GM23338 (cell line): ENCODE results near the gene CFB. TPM values are rescaled to one million over a fixed set of nuclear protein-coding genes. Genes with fewer than 3 reads are reported as not detected.

ENCODE experiments used
- ATAC-seq: fragments of 200-7000 bp; cut with Tn5 transposase; 3 replicates; pipeline ENCODE4 v1.9.1; 2020
- DNase-seq: peaks from one replicate; pipeline ENCODE4 v3.0.0-alpha.2; 2015; ENCODE audit warnings: low spot score
- H2AFZ ChIP-seq: fragments of 200-600 bp; sonication (generic); 2 replicates; pipeline ENCODE4 v1.8.0; 2016; ENCODE audit warnings: antibody characterized with exemption, mild to moderate bottlenecking, moderate library complexity
- H3F3A ChIP-seq: fragments of 200-600 bp; sonication (generic); replicated peaks from 2 replicates; pipeline ENCODE4 v1.8.0; 2017; ENCODE audit warnings: antibody characterized with exemption, mixed run types, low read depth
- H3K27ac ChIP-seq: fragments of 200-600 bp; sonication (generic); 2 replicates; pipeline ENCODE4 v1.6.1; 2016; ENCODE audit warnings: low read depth
- H3K27me3 ChIP-seq: fragments of 200-600 bp; sonication (generic); 2 replicates; pipeline ENCODE4 v1.8.0; 2016; ENCODE audit warnings: mild to moderate bottlenecking, mixed run types, moderate library complexity; ENCODE audit not compliant: insufficient read depth
- H3K36me3 ChIP-seq: fragments of 200-600 bp; sonication (generic); 2 replicates; pipeline ENCODE4 v1.8.0; 2016; ENCODE audit warnings: mild to moderate bottlenecking; ENCODE audit not compliant: insufficient read depth
- H3K4me1 ChIP-seq: fragments of 200-600 bp; sonication (generic); 2 replicates; pipeline ENCODE4 v1.8.0; 2016; ENCODE audit warnings: mild to moderate bottlenecking, moderate library complexity; ENCODE audit not compliant: insufficient read depth
- H3K4me2 ChIP-seq: fragments of 200-600 bp; sonication (generic); 2 replicates; pipeline ENCODE4 v1.7.1; 2017; ENCODE audit warnings: mixed run types
- H3K4me3 ChIP-seq: fragments of 200-600 bp; sonication (generic); 2 replicates; pipeline ENCODE4 v1.6.1; 2016; ENCODE audit warnings: mixed run types
- H3K79me2 ChIP-seq: fragments of 200-600 bp; sonication (generic); replicated peaks from 2 replicates; pipeline ENCODE4 v1.8.0; 2017; ENCODE audit warnings: mild to moderate bottlenecking; ENCODE audit not compliant: insufficient read depth
- H3K9me2 ChIP-seq: fragments of 200-600 bp; sonication (generic); 2 replicates; pipeline ENCODE4 v1.8.0; 2017; ENCODE audit not compliant: insufficient read depth
- H4K20me1 ChIP-seq: fragments of 200-600 bp; sonication (generic); replicated peaks from 2 replicates; pipeline ENCODE4 v1.8.0; 2017; ENCODE audit warnings: mild to moderate bottlenecking; ENCODE audit not compliant: insufficient read depth
- H3K27ac Mint-ChIP-seq: 2 replicates; pipeline ENCODE4 v1.8.0; 2020; ENCODE audit warnings: inconsistent platforms, mild to moderate bottlenecking, moderate library complexity, mixed read lengths
- H3K27me3 Mint-ChIP-seq: 3 replicates; pipeline ENCODE4 v1.8.0; 2022; ENCODE audit warnings: low read depth, mild to moderate bottlenecking, moderate library complexity, mixed read lengths, inconsistent platforms; ENCODE audit not compliant: insufficient read depth, poor library complexity
- H3K36me3 Mint-ChIP-seq: 3 replicates; pipeline ENCODE4 v1.8.0; 2021; ENCODE audit warnings: low read depth, mild to moderate bottlenecking, inconsistent platforms, moderate library complexity, mixed read lengths
- H3K4me1 Mint-ChIP-seq: 3 replicates; pipeline ENCODE4 v1.8.0; 2020; ENCODE audit warnings: mild to moderate bottlenecking, inconsistent platforms, mixed read lengths
- H3K4me3 Mint-ChIP-seq: 3 replicates; pipeline ENCODE4 v1.8.0; 2021; ENCODE audit warnings: moderate library complexity, mild to moderate bottlenecking, inconsistent platforms, mixed read lengths
- H3K9me3 Mint-ChIP-seq: 3 replicates; pipeline ENCODE4 v1.8.0; 2020; ENCODE audit warnings: moderate library complexity, mild to moderate bottlenecking, inconsistent platforms, mixed read lengths
- CREB1 ChIP-seq: fragments of 250-450 bp; sonication (Bioruptor Pico); IDR thresholded peaks from 2 replicates; pipeline ENCODE4 v1.5.0; 2020; ENCODE audit warnings: low read depth, mild to moderate bottlenecking, moderate library complexity
- CTCF ChIP-seq, 2 experiments: fragments of 200-600 bp in 1 of 2; sonication (generic) in 1 of 2; conservative IDR thresholded peaks; 2 replicates each; pipeline versions ENCODE4 v1.5.1 to v1.6.1; 2016 to 2017; ENCODE audit warnings: antibody characterized with exemption in 2 of 2, low read depth in 2 of 2, mild to moderate bottlenecking in 2 of 2, moderate library complexity in 1 of 2
- ETS1 ChIP-seq: IDR thresholded peaks from 2 replicates; pipeline ENCODE4 v1.6.1; 2016; ENCODE audit warnings: antibody characterized with exemption
- EZH2 ChIP-seq: fragments of 200-600 bp; sonication (generic); IDR thresholded peaks from one replicate; pipeline ENCODE4 v1.8.0; 2017; ENCODE audit warnings: antibody characterized with exemption, mild to moderate bottlenecking, low read depth; ENCODE audit not compliant: unreplicated experiment
- EZH2phosphoT487 ChIP-seq: fragments of 200-600 bp; sonication (generic); IDR thresholded peaks from one replicate; pipeline ENCODE4 v1.8.1; 2018; ENCODE audit warnings: antibody characterized with exemption; ENCODE audit not compliant: unreplicated experiment
- JUNB ChIP-seq: IDR thresholded peaks from one replicate; pipeline ENCODE4 v1.6.1; 2016; ENCODE audit warnings: antibody characterized with exemption; ENCODE audit not compliant: unreplicated experiment
- NANOG ChIP-seq: IDR thresholded peaks from 2 replicates; pipeline ENCODE4 v1.6.1; 2016; ENCODE audit warnings: antibody characterized with exemption, borderline replicate concordance
- POLR2AphosphoS5 ChIP-seq: IDR thresholded peaks from 2 replicates; pipeline ENCODE4 v1.6.1; 2016; ENCODE audit warnings: antibody characterized with exemption, low read depth
- REST ChIP-seq: IDR thresholded peaks from one replicate; pipeline ENCODE4 v1.6.1; 2018; ENCODE audit warnings: antibody characterized with exemption; ENCODE audit not compliant: unreplicated experiment
- STAT1 ChIP-seq: IDR thresholded peaks from one replicate; pipeline ENCODE4 v1.6.1; 2016; ENCODE audit warnings: antibody characterized with exemption; ENCODE audit not compliant: unreplicated experiment
- ZNF114 ChIP-seq: fragments of 250-450 bp; sonication (Bioruptor Pico); IDR thresholded peaks from 2 replicates; pipeline ENCODE4 v1.5.0; 2020; ENCODE audit warnings: mild to moderate bottlenecking, moderate library complexity
- ZNF331 ChIP-seq: fragments of 250-450 bp; sonication (Bioruptor Pico); IDR thresholded peaks from 2 replicates; pipeline ENCODE4 v1.5.0; 2020; ENCODE audit warnings: low read depth, mild to moderate bottlenecking, moderate library complexity
- ZNF462 ChIP-seq: fragments of 250-450 bp; sonication (Bioruptor Pico); IDR thresholded peaks from 2 replicates; pipeline ENCODE4 v1.5.0; 2020; ENCODE audit warnings: mild to moderate bottlenecking, moderate library complexity
- long read RNA-seq: library from polyadenylated mRNA; unstranded; transcript quantifications from one replicate; pipeline ENCODE4 v2.0.0, GENCODE V29; 2020; ENCODE audit not compliant: unreplicated experiment
- polyA plus RNA-seq: library from polyadenylated mRNA; unstranded; fragments of >200 nt; fragmentation: Nextera tagmentation; extraction: Ambion mirVana; gene quantifications from 2 replicates; pipeline ENCODE4 v1.2.1, GENCODE V29; 2016
- total RNA-seq: library from RNA; depleted of rRNA; stranded (reverse); fragments of >200 nt; shearing (Covaris generic); gene quantifications from 2 replicates; pipeline ENCODE4 v1.2.3, GENCODE V29; 2014; rRNA removed

Gene CFB
- total RNA-seq: not detected in 2 replicates
- 0.86 TPM in 1 of 2 replicates, not detected in the other for polyA plus RNA-seq
- long read RNA-seq: 0 reads

GRCh38 chr6:31945507-31946369 lies at the start of gene CFB:
Gene CFB (plus strand): TSS chr6:31946095. CDS start chr6:31946222, 127 bp downstream.
- Histone ChIP-seq H3K9me2 (no peaks in the 10 kb centered on the region), H3K4me1 (no peaks in the 10 kb centered on the region), H3K36me3 (no peaks in the 10 kb centered on the region), H3K4me3 (no peak within 1 kb of the TSS), H3K27ac (no peak within 1 kb of the TSS), H2AFZ (no peak within 1 kb of the TSS), H3F3A (no peaks in the 10 kb centered on the region), H3K27me3 (no peaks in the 10 kb centered on the region), H3K4me2 (no peak within 1 kb of the TSS), H4K20me1 (no peaks in the 10 kb centered on the region), H3K79me2 (no peaks in the 10 kb centered on the region)
- Mint-ChIP-seq H3K4me3 (no peak within 1 kb of the TSS; the same call in 2 of the 3 replicates), H3K4me1 (peaks cover under 1% of the 10 kb centered on the region), H3K27ac (no peak within 1 kb of the TSS), H3K27me3 (peaks cover 26% of the 10 kb centered on the region), H3K36me3 (no peaks in the 10 kb centered on the region; the same call in 2 of the 3 replicates), H3K9me3 (peaks cover 3% of the 10 kb centered on the region; the same call in 1 of the 3 replicates)
- DNase-seq: peak; percentile 46
- TF ChIP-seq JUNB (no peak), EZH2phosphoT487 (no peak), STAT1 (no peak), ZNF331 (CRISPR knock-in tag) (no peak), NANOG (no peak), ZNF114 (CRISPR knock-in tag) (no peak), CREB1 (CRISPR knock-in tag) (no peak), EZH2 (no peak), ZNF462 (CRISPR knock-in tag) (no peak), POLR2AphosphoS5 (no peak), CTCF (conservative IDR thresholded peaks at IDR 0.05; ENCODE audit: low read depth in 2 of 2) (no peak), REST (no peak), ETS1 (no peak)
- ATAC-seq: peak; percentile 78
